ENCODE measurements around the gene ZNF662. TPM values are rescaled to one million over a fixed set of nuclear protein-coding genes. Genes with fewer than 3 reads are reported as not detected.

The ZNF662 gene
- total and polyA plus RNA-seq, 2 of the 13 experiments (the other 11 are each of a cell fraction or from before 2014, with no cell fraction given): not detected

DNA sequence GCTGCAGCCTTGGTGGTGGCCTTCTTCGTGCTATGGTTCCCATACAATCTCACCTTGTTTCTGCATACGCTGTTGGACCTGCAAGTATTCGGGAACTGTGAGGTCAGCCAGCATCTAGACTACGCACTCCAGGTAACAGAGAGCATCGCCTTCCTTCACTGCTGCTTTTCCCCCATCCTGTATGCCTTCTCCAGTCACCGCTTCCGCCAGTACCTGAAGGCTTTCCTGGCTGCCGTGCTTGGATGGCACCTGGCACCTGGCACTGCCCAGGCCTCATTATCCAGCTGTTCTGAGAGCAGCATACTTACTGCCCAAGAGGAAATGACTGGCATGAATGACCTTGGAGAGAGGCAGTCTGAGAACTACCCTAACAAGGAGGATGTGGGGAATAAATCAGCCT is 40.7 kb upstream of the ZNF662 start:
- no peak for ATAC-seq
- H4K20me1 ChIP-seq (ENCODE audit: insufficient read depth, low read length): no peaks in the 10 kb centered on the region
- in situ Hi-C loops (cut with HindIII; ENCODE audit: extremely low pct_ligation_motif_present, low pct_unique_long_range_greater_than_20kb): no loop called here

More for the DNA sequence above, 40.7 kb upstream of the ZNF662 start:
- Histone ChIP-seq H3K27me3 (ENCODE audit: control insufficient read depth in 1 of 2, insufficient read depth in 2 of 2, low read length in 2 of 2) (no peaks in the 10 kb centered on the region), H3K79me2 (ENCODE audit: insufficient read depth, low read length) (no peaks in the 10 kb centered on the region), H3K36me3 (replicated peaks in 1 of 2; ENCODE audit: control insufficient read depth in 1 of 2, insufficient read depth in 2 of 2, low read length in 2 of 2) (no peaks in the 10 kb centered on the region), H3K4me3 (replicated peaks in 1 of 3; ENCODE audit: insufficient read depth in 1 of 3, low read depth in 2 of 3, low read length in 3 of 3) (no peak overlapping the region), H3K27ac (ENCODE audit: extremely low read length, insufficient read depth, low read length) (no peak overlapping the region), H3K4me1 (ENCODE audit: insufficient read depth, low read length) (peaks cover 20% of the 10 kb centered on the region), H3K9me3 (ENCODE audit: low read length) (no peaks in the 10 kb centered on the region; the same call in 1 of the 2 replicates), H2AFZ (ENCODE audit: low read length) (no peak overlapping the region), H3K9ac (ENCODE audit: insufficient read depth, low read depth, low read length) (no peak overlapping the region), H3K4me2 (ENCODE audit: low read depth, low read length) (no peak overlapping the region)
- FAIRE-seq (no peak), DNase-seq (ENCODE audit: low spot score) (no peak)
- 96% methylated on average over 8 of the region's 8 CpGs for WGBS (ENCODE audit: low lambda C conversion rate)
- no TSS peak for BruUV-seq (replicated peaks)
- POLR2A ChIA-PET: no interaction called here
- TF ChIP-seq KLF13 (CRISPR knock-in tag; IDR thresholded peaks at IDR 0.05) (no peak), ZEB1 (IDR thresholded peaks at IDR 0.05; ENCODE audit: insufficient replicate concordance, low read depth) (no peak), GTF3A (CRISPR knock-in tag; conservative IDR thresholded peaks at IDR 0.05) (no peak), SP4 (CRISPR knock-in tag; IDR thresholded peaks at IDR 0.05) (no peak), ZSCAN29 (CRISPR knock-in tag; conservative IDR thresholded peaks at IDR 0.05) (no peak)
- TF ChIP-seq, protein P1, sequence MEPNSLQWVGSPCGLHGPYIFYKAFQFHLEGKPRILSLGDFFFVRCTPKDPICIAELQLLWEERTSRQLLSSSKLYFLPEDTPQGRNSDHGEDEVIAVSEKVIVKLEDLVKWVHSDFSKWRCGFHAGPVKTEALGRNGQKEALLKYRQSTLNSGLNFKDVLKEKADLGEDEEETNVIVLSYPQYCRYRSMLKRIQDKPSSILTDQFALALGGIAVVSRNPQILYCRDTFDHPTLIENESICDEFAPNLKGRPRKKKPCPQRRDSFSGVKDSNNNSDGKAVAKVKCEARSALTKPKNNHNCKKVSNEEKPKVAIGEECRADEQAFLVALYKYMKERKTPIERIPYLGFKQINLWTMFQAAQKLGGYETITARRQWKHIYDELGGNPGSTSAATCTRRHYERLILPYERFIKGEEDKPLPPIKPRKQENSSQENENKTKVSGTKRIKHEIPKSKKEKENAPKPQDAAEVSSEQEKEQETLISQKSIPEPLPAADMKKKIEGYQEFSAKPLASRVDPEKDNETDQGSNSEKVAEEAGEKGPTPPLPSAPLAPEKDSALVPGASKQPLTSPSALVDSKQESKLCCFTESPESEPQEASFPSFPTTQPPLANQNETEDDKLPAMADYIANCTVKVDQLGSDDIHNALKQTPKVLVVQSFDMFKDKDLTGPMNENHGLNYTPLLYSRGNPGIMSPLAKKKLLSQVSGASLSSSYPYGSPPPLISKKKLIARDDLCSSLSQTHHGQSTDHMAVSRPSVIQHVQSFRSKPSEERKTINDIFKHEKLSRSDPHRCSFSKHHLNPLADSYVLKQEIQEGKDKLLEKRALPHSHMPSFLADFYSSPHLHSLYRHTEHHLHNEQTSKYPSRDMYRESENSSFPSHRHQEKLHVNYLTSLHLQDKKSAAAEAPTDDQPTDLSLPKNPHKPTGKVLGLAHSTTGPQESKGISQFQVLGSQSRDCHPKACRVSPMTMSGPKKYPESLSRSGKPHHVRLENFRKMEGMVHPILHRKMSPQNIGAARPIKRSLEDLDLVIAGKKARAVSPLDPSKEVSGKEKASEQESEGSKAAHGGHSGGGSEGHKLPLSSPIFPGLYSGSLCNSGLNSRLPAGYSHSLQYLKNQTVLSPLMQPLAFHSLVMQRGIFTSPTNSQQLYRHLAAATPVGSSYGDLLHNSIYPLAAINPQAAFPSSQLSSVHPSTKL (CRISPR knock-in tag; IDR thresholded peaks at IDR 0.05): no peak
- CTCF ChIA-PET (ENCODE audit: low intra/inter-chr PET ratio, low total read pairs): no interaction called here
- intact Hi-C loops (cut with micrococcal nuclease; ENCODE audit: unreplicated experiment): no loop called here
